Spleen (tissue), 11 donors: Measurements from ENCODE around the gene NRXN3. TPM values are rescaled to one million over a fixed set of nuclear protein-coding genes. Genes with fewer than 3 reads are reported as not detected.

Experiments used
- DNase-seq: peaks from one replicate; pipeline ENCODE4 v3.0.0-alpha.2; 2020
- H3K27ac ChIP-seq, 8 donors: fragments of 200-600 bp; sonication (generic) in 7 of 8; 1 replicate in 4 of 8; 2 replicates in 4 of 8; pipeline versions ENCODE4 v1.5.0 to v1.8.0; 2016 to 2021; ENCODE audit warnings: inconsistent platforms in 4 of 8, mild to moderate bottlenecking in 4 of 8, moderate library complexity in 1 of 8
- H3K27me3 ChIP-seq, 7 donors: fragments of 200-600 bp; sonication (generic) in 6 of 7; replicated peaks in 1 of 7; 1 replicate in 4 of 7; 2 replicates in 3 of 7; pipeline versions ENCODE4 v1.5.0 to v1.8.0; 2016 to 2021; ENCODE audit warnings: inconsistent platforms in 3 of 7, mild to moderate bottlenecking in 1 of 7
- H3K36me3 ChIP-seq, 6 donors: fragments of 200-600 bp; sonication (generic) in 5 of 6; 1 replicate in 4 of 6; 2 replicates in 2 of 6; pipeline versions ENCODE4 v1.5.0 to v1.8.0; 2016 to 2021; ENCODE audit warnings: inconsistent platforms in 2 of 6
- H3K4me1 ChIP-seq, 6 donors: fragments of 200-600 bp; sonication (generic) in 5 of 6; 1 replicate in 3 of 6; 2 replicates in 3 of 6; pipeline versions ENCODE4 v1.5.0 to v1.8.0; 2016 to 2021; ENCODE audit warnings: inconsistent platforms in 3 of 6
- H3K4me3 ChIP-seq, 8 donors: fragments of 200-600 bp; sonication (generic) in 7 of 8; 1 replicate in 4 of 8; 2 replicates in 4 of 8; pipeline versions ENCODE4 v1.5.0 to v1.8.0; 2016 to 2021; ENCODE audit warnings: inconsistent platforms in 4 of 8, mild to moderate bottlenecking in 4 of 8, moderate library complexity in 2 of 8
- H3K9me3 ChIP-seq, 8 donors: fragments of 200-600 bp; sonication (generic) in 7 of 8; 1 replicate in 4 of 8; 2 replicates in 4 of 8; pipeline versions ENCODE4 v1.5.0 to v1.8.0; 2016 to 2021; ENCODE audit warnings: inconsistent platforms in 4 of 8
- POLR2A ChIP-seq, 3 donors: fragments of 450-650 bp; IDR thresholded peaks; one replicate each; pipeline ENCODE4 v1.5.1; 2017; ENCODE audit warnings: antibody characterized with exemption in 3 of 3, mild to moderate bottlenecking in 1 of 3
- POLR2AphosphoS5 ChIP-seq, 3 donors: sonication (generic); formaldehyde crosslinking; IDR thresholded peaks; one replicate each; pipeline ENCODE4 v1.5.1; 2017; ENCODE audit warnings: antibody characterized with exemption in 3 of 3
- WGBS, 5 donors: extraction: QIAGEN DNeasy Blood & Tissue Kit in 3 of 5; methylation state at CpG; one replicate each; pipeline versions ENCODE4 v1.1.5 to v1.1.7; 2013 to 2018; 5-methylcytosine and 5-hydroxymethylcytosine counted together
- intact Hi-C: fragments of 100-400 bp; cut with DNase I; formaldehyde crosslinking; loops from one replicate; pipeline ENCODE4 v1.15.0; 2023; ENCODE audit warnings: low total_unique reads
- polyA plus RNA-seq, 3 donors: library from polyadenylated mRNA; stranded (reverse); fragments of 200-250 nt; gene quantifications; one replicate each; pipeline ENCODE4 v1.2.1, GENCODE V29; 2013
- total RNA-seq, 7 donors: library from RNA; depleted of rRNA in 3 of 7; stranded (reverse); fragments of >200 nt in 3 of 7; fragmentation: NEBNext Ultra II Directional in 4 of 7; extraction: Animal tissue kit (Norgen Biotek cat#: 25700) in 4 of 7; gene quantifications; one replicate each; pipeline versions ENCODE4 v1.1.0 to v1.2.1, GENCODE V29; 2016 to 2021
- TF ChIP-seq, protein P1 (sequence below), 11 experiments: fragments of 200-600 bp in 7 of 11; fragments of 450-650 bp in 4 of 11; sonication (generic) in 4 of 11; IDR thresholded peaks in 8 of 11; conservative IDR thresholded peaks in 3 of 11; 1 replicate in 7 of 11; 2 replicates in 4 of 11; pipeline versions ENCODE4 v1.4.0 to v1.8.0; 2016 to 2021; ENCODE audit warnings: antibody characterized with exemption in 11 of 11, inconsistent platforms in 4 of 11, mild to moderate bottlenecking in 1 of 11
- donor health status: healthy with polysubstance abuse.
- donor health status: DM: no; HTN: no; CAD: no; lungs with moderate emphysema.
- donor health status: DM: no; HTN: no; CAD: no.
- donor health status: Bipolar disorder and iron deficiency.
- donor health status: healthy.
- donor health status: DM: no; HTN: no; CAD: no.
- donor health status: DM: yes; HTN: yes; CAD: no.

NRXN3 gene
- total and polyA plus RNA-seq, 10 donors, result 0.21 to 11.5 (median 1.6) TPM

DNA sequence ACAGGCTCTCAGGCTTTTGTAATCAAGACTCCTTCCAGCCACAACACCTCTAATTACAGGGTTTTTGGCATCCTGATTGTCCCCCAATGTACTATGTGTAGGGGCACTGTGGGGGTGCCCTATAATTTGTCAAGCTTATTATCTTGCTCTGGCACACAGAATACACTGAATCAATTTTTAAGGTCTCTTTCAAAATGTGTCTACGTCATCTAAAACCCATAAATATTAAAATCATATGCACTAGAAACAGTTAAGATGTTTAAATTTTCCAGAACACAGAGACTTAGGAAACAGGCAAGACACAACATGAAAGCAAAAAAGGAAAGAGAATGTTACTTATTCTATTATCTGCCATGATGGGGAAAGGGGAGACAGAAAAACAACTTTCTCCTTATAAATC, 665.7 kb downstream of the NRXN3 start:
- 68 to 89% (median 87%) methylated on average over 1 of the region's 1 CpG for WGBS, 5 donors
- Histone ChIP-seq H3K27ac (no peak overlapping the region), H3K36me3 (no peaks in the 10 kb centered on the region), H3K27me3 (peaks cover 0 to 4% (median 0%) of the 10 kb centered on the region in 7 donors), H3K4me1 (no peaks in the 10 kb centered on the region), H3K9me3 (no peaks in the 10 kb centered on the region), H3K4me3 (no peak overlapping the region)
- intact Hi-C loops, result no loop called here
- TF ChIP-seq, protein P1, sequence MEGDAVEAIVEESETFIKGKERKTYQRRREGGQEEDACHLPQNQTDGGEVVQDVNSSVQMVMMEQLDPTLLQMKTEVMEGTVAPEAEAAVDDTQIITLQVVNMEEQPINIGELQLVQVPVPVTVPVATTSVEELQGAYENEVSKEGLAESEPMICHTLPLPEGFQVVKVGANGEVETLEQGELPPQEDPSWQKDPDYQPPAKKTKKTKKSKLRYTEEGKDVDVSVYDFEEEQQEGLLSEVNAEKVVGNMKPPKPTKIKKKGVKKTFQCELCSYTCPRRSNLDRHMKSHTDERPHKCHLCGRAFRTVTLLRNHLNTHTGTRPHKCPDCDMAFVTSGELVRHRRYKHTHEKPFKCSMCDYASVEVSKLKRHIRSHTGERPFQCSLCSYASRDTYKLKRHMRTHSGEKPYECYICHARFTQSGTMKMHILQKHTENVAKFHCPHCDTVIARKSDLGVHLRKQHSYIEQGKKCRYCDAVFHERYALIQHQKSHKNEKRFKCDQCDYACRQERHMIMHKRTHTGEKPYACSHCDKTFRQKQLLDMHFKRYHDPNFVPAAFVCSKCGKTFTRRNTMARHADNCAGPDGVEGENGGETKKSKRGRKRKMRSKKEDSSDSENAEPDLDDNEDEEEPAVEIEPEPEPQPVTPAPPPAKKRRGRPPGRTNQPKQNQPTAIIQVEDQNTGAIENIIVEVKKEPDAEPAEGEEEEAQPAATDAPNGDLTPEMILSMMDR (IDR thresholded peaks at IDR 0.05 in 8 of 11, conservative IDR thresholded peaks at IDR 0.05 in 3 of 11), result no peak
- TF ChIP-seq POLR2A (IDR thresholded peaks at IDR 0.05) (no peak), POLR2AphosphoS5 (IDR thresholded peaks at IDR 0.05) (no peak)
- DNase-seq, result no peak

DNA sequence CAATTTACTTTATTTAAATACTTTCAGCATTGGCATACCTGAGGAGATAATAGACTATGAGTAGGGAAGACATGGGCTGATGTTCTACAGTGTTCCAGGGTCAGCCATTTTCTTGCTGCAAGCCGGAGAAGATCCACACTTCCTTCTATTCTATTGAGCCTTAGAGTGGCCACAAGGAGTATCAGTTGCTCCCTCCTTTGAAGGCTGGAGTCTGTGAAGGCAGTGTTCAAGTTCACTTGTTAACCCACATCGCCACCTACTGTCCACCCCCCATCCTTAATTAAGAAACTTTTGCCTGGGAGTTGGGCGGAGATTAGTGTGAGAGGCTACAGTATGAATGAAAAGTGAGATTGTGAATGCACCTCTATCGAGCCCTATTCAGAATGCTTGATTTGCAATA, 666.6 kb downstream of the NRXN3 start:
- Histone ChIP-seq H3K4me3 (no peak overlapping the region), H3K27me3 (peaks cover 0 to 4% (median 0%) of the 10 kb centered on the region in 7 donors), H3K9me3 (no peaks in the 10 kb centered on the region), H3K27ac (no peak overlapping the region), H3K4me1 (no peaks in the 10 kb centered on the region), H3K36me3 (no peaks in the 10 kb centered on the region)
- 17 to 25% (median 23%) methylated on average over 4 of the region's 4 CpGs for WGBS, 5 donors
- intact Hi-C loops, result no loop called here
- no peak for TF ChIP-seq POLR2AphosphoS5 (IDR thresholded peaks at IDR 0.05)
- no peak for TF ChIP-seq POLR2A (IDR thresholded peaks at IDR 0.05)
- TF ChIP-seq, protein P1 (IDR thresholded peaks at IDR 0.05 in 8 of 11, conservative IDR thresholded peaks at IDR 0.05 in 3 of 11), result peak in 1 of 11 experiments; percentile 12
- DNase-seq, result no peak

DNA sequence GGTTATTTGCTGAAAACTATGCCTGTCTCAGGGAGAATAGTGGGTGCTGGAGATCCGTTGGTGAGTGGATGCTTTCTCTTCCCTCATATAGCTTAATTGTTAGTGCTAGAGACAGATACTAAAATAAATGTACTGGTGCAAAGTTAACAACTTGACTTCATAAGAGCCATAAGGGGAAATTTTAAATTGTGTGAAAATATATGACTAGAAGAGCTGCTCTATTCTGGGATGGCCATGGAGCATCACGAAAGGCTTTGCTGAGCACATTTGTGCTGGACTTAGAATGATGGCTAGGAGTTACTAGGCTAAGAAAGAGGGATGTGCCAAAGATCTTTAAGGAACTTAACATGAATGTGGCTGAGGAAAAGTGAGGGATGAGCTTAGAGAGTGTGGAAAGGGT, 668.8 kb downstream of the NRXN3 start:
- H3K4me3 ChIP-seq, result no peak overlapping the region
- no peaks in the 10 kb centered on the region for H3K4me1 ChIP-seq
- no peak overlapping the region for H3K27ac ChIP-seq
- no peak for DNase-seq
- no peaks in the 10 kb centered on the region for H3K36me3 ChIP-seq
- 69 to 79% (median 70%) methylated on average over 2 of the region's 2 CpGs for WGBS, 5 donors
- H3K27me3 ChIP-seq, result peaks cover 0 to 4% (median 0%) of the 10 kb centered on the region in 7 donors
- TF ChIP-seq, protein P1 (IDR thresholded peaks at IDR 0.05 in 8 of 11, conservative IDR thresholded peaks at IDR 0.05 in 3 of 11), result no peak
- TF ChIP-seq POLR2A (IDR thresholded peaks at IDR 0.05), result no peak
- no peak for TF ChIP-seq POLR2AphosphoS5 (IDR thresholded peaks at IDR 0.05)
- no peaks in the 10 kb centered on the region for H3K9me3 ChIP-seq
- intact Hi-C loops, result no loop called here

DNA sequence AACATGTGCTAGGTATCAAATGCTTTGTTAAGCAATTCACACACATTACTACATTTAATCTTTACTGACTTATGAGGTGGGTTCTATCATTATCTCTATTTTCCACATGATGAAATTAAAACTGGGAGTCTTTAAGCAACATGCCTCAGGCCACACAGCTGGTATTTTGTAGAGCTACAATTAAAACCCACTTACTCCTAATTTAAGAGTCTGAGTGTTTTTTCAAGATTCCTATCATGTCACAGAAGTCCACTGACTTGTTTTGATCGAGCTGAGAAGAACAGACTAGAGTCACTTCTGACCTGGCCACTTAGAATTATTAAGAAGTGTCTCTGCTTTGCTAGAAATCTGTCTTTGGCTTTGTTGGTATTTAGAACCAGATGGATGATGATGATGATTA, 670.7 kb downstream of the NRXN3 start:
- H3K36me3 ChIP-seq, result no peaks in the 10 kb centered on the region
- H3K4me1 ChIP-seq, result no peaks in the 10 kb centered on the region
- DNase-seq, result no peak
- WGBS, 5 donors, result 26 to 49% (median 33%) methylated on average over 1 of the region's 1 CpG
- intact Hi-C loops, result no loop called here
- TF ChIP-seq POLR2A (IDR thresholded peaks at IDR 0.05) (no peak), POLR2AphosphoS5 (IDR thresholded peaks at IDR 0.05) (no peak)
- TF ChIP-seq, protein P1 (IDR thresholded peaks at IDR 0.05 in 8 of 11, conservative IDR thresholded peaks at IDR 0.05 in 3 of 11), result no peak
- no peak overlapping the region for H3K27ac ChIP-seq
- H3K27me3 ChIP-seq, result no peaks in the 10 kb centered on the region
- no peak overlapping the region for H3K4me3 ChIP-seq
- H3K9me3 ChIP-seq, result no peaks in the 10 kb centered on the region
